Activated T-cell treated with anti-CD3 and anti-CD28 coated beads, Interleukin-2, amount 50 U/mL, for 4 hours (primary cell): Measurements from ENCODE around the gene TMEFF2. TPM values are rescaled to one million over a fixed set of nuclear protein-coding genes. Genes with fewer than 3 reads are reported as not detected.

Source experiments
- ATAC-seq, 2 donors: fragments of 200-7000 bp; cut with Tn5 transposase; one replicate each; pipeline ENCODE4 v1.10.0; 2021
- DNase-seq: peaks from one replicate; pipeline ENCODE4 v3.0.0-alpha.2; 2020
- H3K27me3 Mint-ChIP-seq: one replicate; pipeline ENCODE4 v1.8.0; 2021; ENCODE audit warnings: low read depth, mixed read lengths
- H3K36me3 Mint-ChIP-seq: one replicate; pipeline ENCODE4 v1.8.0; 2022; ENCODE audit warnings: mixed read lengths; ENCODE audit not compliant: insufficient read depth
- H3K4me1 Mint-ChIP-seq: one replicate; pipeline ENCODE4 v1.8.0; 2021; ENCODE audit warnings: low read depth, mixed read lengths
- H3K4me3 Mint-ChIP-seq: one replicate; pipeline ENCODE4 v1.8.0; 2021; ENCODE audit warnings: mild to moderate bottlenecking, moderate library complexity, mixed read lengths
- H3K9me3 Mint-ChIP-seq: one replicate; pipeline ENCODE4 v1.8.0; 2021; ENCODE audit warnings: mixed read lengths
- total RNA-seq, 3 donors: library from RNA; stranded (reverse); gene quantifications; one replicate each; pipeline ENCODE4 v1.2.1, GENCODE V29; 2021

TMEFF2 gene
- total RNA-seq, 3 donors from 2014 or later, result not detected

GRCh38 chr2:192016265-192016664, 178.5 kb downstream of the TMEFF2 start:
- Mint-ChIP-seq H3K4me1 (no peaks in the 10 kb centered on the region), H3K4me3 (no peak overlapping the region), H3K27me3 (no peaks in the 10 kb centered on the region), H3K36me3 (no peaks in the 10 kb centered on the region), H3K9me3 (no peaks in the 10 kb centered on the region)
- DNase-seq (no peak), ATAC-seq (no peak)

GRCh38 chr2:192013211-192013610, 181.5 kb downstream of the TMEFF2 start:
- no peaks in the 10 kb centered on the region for H3K9me3 Mint-ChIP-seq
- no peak for DNase-seq
- H3K4me3 Mint-ChIP-seq, result no peak overlapping the region
- no peaks in the 10 kb centered on the region for H3K4me1 Mint-ChIP-seq
- no peak for ATAC-seq
- no peaks in the 10 kb centered on the region for H3K36me3 Mint-ChIP-seq
- H3K27me3 Mint-ChIP-seq, result peaks cover 8% of the 10 kb centered on the region

GRCh38 chr2:192011196-192011595, 183.5 kb downstream of the TMEFF2 start:
- Mint-ChIP-seq H3K36me3 (no peaks in the 10 kb centered on the region), H3K27me3 (peaks cover 8% of the 10 kb centered on the region), H3K9me3 (no peaks in the 10 kb centered on the region), H3K4me3 (no peak overlapping the region), H3K4me1 (no peaks in the 10 kb centered on the region)
- no peak for DNase-seq
- ATAC-seq, result no peak

- Mint-ChIP-seq H3K9me3 (no peaks in the 10 kb centered on the region), H3K27me3 (peaks cover 8% of the 10 kb centered on the region), H3K36me3 (no peaks in the 10 kb centered on the region), H3K4me1 (no peaks in the 10 kb centered on the region), H3K4me3 (no peak overlapping the region)
- no peak for ATAC-seq
- no peak for DNase-seq
Measured at GRCh38 chr2:192010073-192010472, 184.7 kb downstream of the TMEFF2 start.

- Mint-ChIP-seq H3K4me3 (no peak overlapping the region), H3K9me3 (no peaks in the 10 kb centered on the region), H3K36me3 (no peaks in the 10 kb centered on the region), H3K27me3 (peaks cover 15% of the 10 kb centered on the region), H3K4me1 (no peaks in the 10 kb centered on the region)
- ATAC-seq (no peak), DNase-seq (no peak)
Measured at GRCh38 chr2:192007581-192008228, 187.0 kb downstream of the TMEFF2 start.

GRCh38 chr2:192005211-192005610, 189.5 kb downstream of the TMEFF2 start:
- Mint-ChIP-seq H3K4me3 (no peak overlapping the region), H3K27me3 (peaks cover 16% of the 10 kb centered on the region), H3K9me3 (no peaks in the 10 kb centered on the region), H3K4me1 (no peaks in the 10 kb centered on the region), H3K36me3 (no peaks in the 10 kb centered on the region)
- no peak for DNase-seq
- no peak for ATAC-seq

- no peak for DNase-seq
- Mint-ChIP-seq H3K9me3 (no peaks in the 10 kb centered on the region), H3K27me3 (peaks cover 16% of the 10 kb centered on the region), H3K36me3 (no peaks in the 10 kb centered on the region), H3K4me3 (no peak overlapping the region), H3K4me1 (no peaks in the 10 kb centered on the region)
- no peak for ATAC-seq
Measured at GRCh38 chr2:192004188-192004963, 190.4 kb downstream of the TMEFF2 start.

GRCh38 chr2:192002418-192002817, 192.3 kb downstream of the TMEFF2 start:
- H3K36me3 Mint-ChIP-seq, result no peaks in the 10 kb centered on the region
- no peak overlapping the region for H3K4me3 Mint-ChIP-seq
- H3K9me3 Mint-ChIP-seq, result no peaks in the 10 kb centered on the region
- ATAC-seq (no peak), DNase-seq (no peak)
- peaks cover 14% of the 10 kb centered on the region for H3K27me3 Mint-ChIP-seq
- no peaks in the 10 kb centered on the region for H3K4me1 Mint-ChIP-seq

GRCh38 chr2:192000196-192000980, 194.3 kb downstream of the TMEFF2 start:
- no peaks in the 10 kb centered on the region for H3K9me3 Mint-ChIP-seq
- ATAC-seq (no peak), DNase-seq (no peak)
- H3K27me3 Mint-ChIP-seq, result peaks cover 14% of the 10 kb centered on the region
- H3K4me1 Mint-ChIP-seq, result no peaks in the 10 kb centered on the region
- H3K36me3 Mint-ChIP-seq, result no peaks in the 10 kb centered on the region
- no peak overlapping the region for H3K4me3 Mint-ChIP-seq

- Mint-ChIP-seq H3K4me1 (no peaks in the 10 kb centered on the region), H3K36me3 (no peaks in the 10 kb centered on the region), H3K9me3 (no peaks in the 10 kb centered on the region), H3K4me3 (no peak overlapping the region), H3K27me3 (peaks cover 13% of the 10 kb centered on the region)
- DNase-seq (no peak), ATAC-seq (no peak)
Measured at GRCh38 chr2:191999101-191999841, 195.5 kb downstream of the TMEFF2 start.

- DNase-seq, result no peak
- ATAC-seq, result no peak
- no peak overlapping the region for H3K4me3 Mint-ChIP-seq
- peaks cover 8% of the 10 kb centered on the region for H3K27me3 Mint-ChIP-seq
- H3K9me3 Mint-ChIP-seq, result no peaks in the 10 kb centered on the region
- H3K4me1 Mint-ChIP-seq, result no peaks in the 10 kb centered on the region
- no peaks in the 10 kb centered on the region for H3K36me3 Mint-ChIP-seq
Measured at GRCh38 chr2:191995285-191995684, 199.4 kb downstream of the TMEFF2 start.

- ATAC-seq (no peak), DNase-seq (no peak)
- H3K36me3 Mint-ChIP-seq, result no peaks in the 10 kb centered on the region
- H3K9me3 Mint-ChIP-seq, result no peaks in the 10 kb centered on the region
- peaks cover 8% of the 10 kb centered on the region for H3K27me3 Mint-ChIP-seq
- no peak overlapping the region for H3K4me3 Mint-ChIP-seq
- no peaks in the 10 kb centered on the region for H3K4me1 Mint-ChIP-seq
Measured at GRCh38 chr2:191994749-191995148, 200.0 kb downstream of the TMEFF2 start.

GRCh38 chr2:191991442-191991841, 203.3 kb downstream of the TMEFF2 start:
- no peaks in the 10 kb centered on the region for H3K9me3 Mint-ChIP-seq
- DNase-seq, result no peak
- H3K4me1 Mint-ChIP-seq, result no peaks in the 10 kb centered on the region
- H3K36me3 Mint-ChIP-seq, result no peaks in the 10 kb centered on the region
- ATAC-seq, result no peak
- H3K27me3 Mint-ChIP-seq, result peaks cover 8% of the 10 kb centered on the region
- no peak overlapping the region for H3K4me3 Mint-ChIP-seq

GRCh38 chr2:191985740-191986139, 209.0 kb downstream of the TMEFF2 start:
- Mint-ChIP-seq H3K9me3 (no peaks in the 10 kb centered on the region), H3K4me1 (no peaks in the 10 kb centered on the region), H3K36me3 (no peaks in the 10 kb centered on the region), H3K4me3 (no peak overlapping the region), H3K27me3 (peaks cover 10% of the 10 kb centered on the region)
- DNase-seq (no peak), ATAC-seq (no peak)
